22Rv1 (cell line): ENCODE measurements around the gene HAO1.

Experiments
- CTCF ChIP-seq: fragments of 450-650 bp; IDR thresholded peaks from 2 replicates; pipeline ENCODE4 v1.5.1; 2017; ENCODE audit warnings: mild to moderate bottlenecking
- ZFX ChIP-seq: fragments of 450-650 bp; IDR thresholded peaks from 2 replicates; pipeline ENCODE4 v1.6.1; 2017; ENCODE audit warnings: antibody characterized with exemption, borderline replicate concordance

GRCh38 chr20:7889736-7890135 is 50.5 kb downstream of the HAO1 start:
- no peak for TF ChIP-seq CTCF
- TF ChIP-seq ZFX, result no peak
